Choroid plexus epithelial cell (primary cell): ENCODE data around the gene LTBP1.

Experiments
- DNase-seq: peaks from one replicate; pipeline ENCODE4 v3.0.0-alpha.2; 2010; ENCODE audit warnings: low read depth
- H3K4me3 ChIP-seq: 2 replicates; pipeline ENCODE4 v1.5.1; 2011; ENCODE audit warnings: low read depth, mild to moderate bottlenecking, control low read depth, low read length, moderate library complexity
- CTCF ChIP-seq: conservative IDR thresholded peaks from 2 replicates; pipeline ENCODE4 v1.5.1; 2011; ENCODE audit warnings: low read depth, mild to moderate bottlenecking, control low read depth, inconsistent platforms, low read length, moderate library complexity

LTBP1 gene

GRCh38 chr2:33264766-33265165 lies 318.0 kb downstream of the LTBP1 start:
- no peak overlapping the region for H3K4me3 ChIP-seq
- no peak for DNase-seq
- TF ChIP-seq CTCF, result no peak

- H3K4me3 ChIP-seq, result no peak overlapping the region
- no peak for DNase-seq
Measured at GRCh38 chr2:33265584-33266338, 319.0 kb downstream of the LTBP1 start.

GRCh38 chr2:33266467-33266866 lies 319.7 kb downstream of the LTBP1 start:
- no peak for TF ChIP-seq CTCF
- DNase-seq, result no peak
- no peak overlapping the region for H3K4me3 ChIP-seq

More at GRCh38 chr2:33265584-33266338, 319.0 kb downstream of the LTBP1 start:
- TF ChIP-seq CTCF, result no peak

- DNase-seq, result no peak
- TF ChIP-seq CTCF, result no peak
- no peak overlapping the region for H3K4me3 ChIP-seq
Measured at GRCh38 chr2:33267043-33267442, 320.3 kb downstream of the LTBP1 start.

GRCh38 chr2:33267756-33268155 lies 321.0 kb downstream of the LTBP1 start:
- peak; percentile 67 for DNase-seq
- no peak for TF ChIP-seq CTCF
- H3K4me3 ChIP-seq, result no peak overlapping the region

GRCh38 chr2:33268246-33268831 lies 321.6 kb downstream of the LTBP1 start:
- no peak for DNase-seq
- no peak for TF ChIP-seq CTCF
- H3K4me3 ChIP-seq, result no peak overlapping the region

- H3K4me3 ChIP-seq, result no peak overlapping the region
- no peak for TF ChIP-seq CTCF
- peak; percentile 58 for DNase-seq
Measured at GRCh38 chr2:33272001-33272400, 325.2 kb downstream of the LTBP1 start.
